Stomach (tissue), 9 donors: ENCODE measurements around the gene CDH23. TPM values are rescaled to one million over a fixed set of nuclear protein-coding genes. Genes with fewer than 3 reads are reported as not detected.

Source experiments
- DNase-seq, 2 donors: peaks; one replicate each; pipeline versions ENCODE4 v3.0.0 to v3.0.0-alpha.2; 2013 to 2019
- H3K27ac ChIP-seq, 5 donors: fragments of 200-600 bp in 4 of 5; sonication (generic) in 4 of 5; one replicate each; pipeline ENCODE4 v1.5.1; 2013 to 2019; ENCODE audit warnings: mild to moderate bottlenecking in 1 of 5, moderate library complexity in 1 of 5
- H3K27me3 ChIP-seq, 3 donors: fragments of 200-600 bp; sonication (generic); one replicate each; pipeline ENCODE4 v1.5.1; 2017 to 2019; ENCODE audit warnings: mixed run types in 1 of 3
- H3K36me3 ChIP-seq, 4 donors: fragments of 200-600 bp; sonication (generic); 1 replicate in 3 of 4; 2 replicates in 1 of 4; pipeline ENCODE4 v1.5.1; 2016 to 2019
- H3K4me1 ChIP-seq, 4 donors: fragments of 200-600 bp; sonication (generic); one replicate each; pipeline ENCODE4 v1.5.1; 2016 to 2019
- H3K4me3 ChIP-seq, 4 donors: fragments of 200-600 bp; sonication (generic) in 3 of 4; one replicate each; pipeline ENCODE4 v1.5.1; 2016 to 2019; ENCODE audit warnings: mild to moderate bottlenecking in 1 of 4
- H3K9me3 ChIP-seq, 4 donors: fragments of 200-600 bp; sonication (generic); one replicate each; pipeline ENCODE4 v1.5.1; 2016 to 2019
- EP300 ChIP-seq: sonication (generic); formaldehyde crosslinking; IDR thresholded peaks from one replicate; pipeline ENCODE4 v1.6.1; 2017; ENCODE audit warnings: antibody characterized with exemption
- POLR2A ChIP-seq, 4 donors: fragments of 450-650 bp; IDR thresholded peaks; one replicate each; pipeline ENCODE4 v1.6.1; 2016; ENCODE audit warnings: antibody characterized with exemption in 4 of 4, control low read depth in 2 of 4, mild to moderate bottlenecking in 1 of 4, moderate library complexity in 1 of 4
- POLR2AphosphoS5 ChIP-seq, 3 donors: sonication (generic); formaldehyde crosslinking; IDR thresholded peaks; one replicate each; pipeline ENCODE4 v1.6.1; 2016; ENCODE audit warnings: antibody characterized with exemption in 3 of 3
- WGBS, 5 donors: extraction: QIAGEN DNeasy Blood & Tissue Kit in 3 of 5; methylation state at CpG; one replicate each; pipeline versions ENCODE4 v1.1.5 to v1.1.7; 2013 to 2018; 5-methylcytosine and 5-hydroxymethylcytosine counted together
- intact Hi-C: fragments of 100-400 bp; cut with DNase I; formaldehyde crosslinking; loops from one replicate; pipeline ENCODE4 v1.15.1; 2023; ENCODE audit warnings: low total_unique reads
- polyA plus RNA-seq, 3 donors: library from polyadenylated mRNA; stranded (reverse); fragments of 200-250 nt; gene quantifications; one replicate each; pipeline ENCODE4 v1.2.3, GENCODE V29; 2013
- total RNA-seq, 5 donors: library from RNA; depleted of rRNA; stranded (reverse); fragments of >200 nt; gene quantifications; one replicate each; pipeline versions ENCODE4 v1.1.0 to v1.2.3, GENCODE V29; 2014 to 2016
- TF ChIP-seq, protein P1 (sequence below), 7 experiments: fragments of 450-650 bp in 4 of 7; fragments of 200-600 bp in 3 of 7; sonication (generic) in 3 of 7; IDR thresholded peaks; one replicate each; pipeline ENCODE4 v1.5.1; 2016 to 2019; ENCODE audit warnings: antibody characterized with exemption in 7 of 7, control low read depth in 2 of 7, mild to moderate bottlenecking in 1 of 7
- donor health status: healthy with polysubstance abuse.
- donor health status: Bipolar disorder and iron deficiency.
- donor health status: healthy.

Gene CDH23
- total and polyA plus RNA-seq, 8 donors = 0.31 to 8.2 (median 2.2) TPM

- Histone ChIP-seq H3K4me1 (peaks cover 43 to 76% (median 49%) of the 10 kb centered on the region in 4 donors), H3K27ac (peak overlapping the region; percentile 33 to 85 (median 79))
- intact Hi-C loops = no loop called here
Measured at GRCh38 chr10:71745664-71746250, 349.0 kb downstream of the CDH23 start.

GRCh38 chr10:71746344-71747037, 349.8 kb downstream of the CDH23 start:
- peaks cover 42 to 74% (median 49%) of the 10 kb centered on the region in 4 donors for H3K4me1 ChIP-seq
- peak in 2 of 3 donors; percentile 50 to 72 for TF ChIP-seq POLR2AphosphoS5 (IDR thresholded peaks at IDR 0.05)
- no peak for TF ChIP-seq POLR2A (IDR thresholded peaks at IDR 0.05)
- DNase-seq = peak; percentile 73 to 86
- no peaks in the 10 kb centered on the region for H3K27me3 ChIP-seq
- 39 to 54% (median 43%) methylated on average over 13 of the region's 13 CpGs for WGBS, 5 donors
- H3K9me3 ChIP-seq = peaks cover 0 to 12% (median 7%) of the 10 kb centered on the region in 4 donors
- H3K4me3 ChIP-seq = no peak overlapping the region
- H3K27ac ChIP-seq = peak overlapping the region; percentile 33 to 85 (median 79)
- H3K36me3 ChIP-seq = peaks cover 12 to 21% (median 19%) of the 10 kb centered on the region in 4 donors
- intact Hi-C loops = no loop called here

More at GRCh38 chr10:71745664-71746250, 349.0 kb downstream of the CDH23 start:
- H3K4me3 ChIP-seq = no peak overlapping the region
- peaks cover 0 to 12% (median 7%) of the 10 kb centered on the region in 4 donors for H3K9me3 ChIP-seq
- peaks cover 8 to 14% (median 11%) of the 10 kb centered on the region in 4 donors for H3K36me3 ChIP-seq
- no peak for DNase-seq
- H3K27me3 ChIP-seq = no peaks in the 10 kb centered on the region
- WGBS, 5 donors = 85 to 100% (median 95%) methylated on average over 1 to 2 of the region's 2 CpGs
- no peak for TF ChIP-seq EP300
- TF ChIP-seq POLR2A (IDR thresholded peaks at IDR 0.05) = no peak
- TF ChIP-seq, protein P1, sequence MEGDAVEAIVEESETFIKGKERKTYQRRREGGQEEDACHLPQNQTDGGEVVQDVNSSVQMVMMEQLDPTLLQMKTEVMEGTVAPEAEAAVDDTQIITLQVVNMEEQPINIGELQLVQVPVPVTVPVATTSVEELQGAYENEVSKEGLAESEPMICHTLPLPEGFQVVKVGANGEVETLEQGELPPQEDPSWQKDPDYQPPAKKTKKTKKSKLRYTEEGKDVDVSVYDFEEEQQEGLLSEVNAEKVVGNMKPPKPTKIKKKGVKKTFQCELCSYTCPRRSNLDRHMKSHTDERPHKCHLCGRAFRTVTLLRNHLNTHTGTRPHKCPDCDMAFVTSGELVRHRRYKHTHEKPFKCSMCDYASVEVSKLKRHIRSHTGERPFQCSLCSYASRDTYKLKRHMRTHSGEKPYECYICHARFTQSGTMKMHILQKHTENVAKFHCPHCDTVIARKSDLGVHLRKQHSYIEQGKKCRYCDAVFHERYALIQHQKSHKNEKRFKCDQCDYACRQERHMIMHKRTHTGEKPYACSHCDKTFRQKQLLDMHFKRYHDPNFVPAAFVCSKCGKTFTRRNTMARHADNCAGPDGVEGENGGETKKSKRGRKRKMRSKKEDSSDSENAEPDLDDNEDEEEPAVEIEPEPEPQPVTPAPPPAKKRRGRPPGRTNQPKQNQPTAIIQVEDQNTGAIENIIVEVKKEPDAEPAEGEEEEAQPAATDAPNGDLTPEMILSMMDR (IDR thresholded peaks at IDR 0.05) = no peak
- no peak for TF ChIP-seq POLR2AphosphoS5 (IDR thresholded peaks at IDR 0.05)

GRCh38 chr10:71747039-71747531, 350.4 kb downstream of the CDH23 start:
- TF ChIP-seq POLR2AphosphoS5 (IDR thresholded peaks at IDR 0.05) (no peak), POLR2A (IDR thresholded peaks at IDR 0.05) (no peak), EP300 (no peak)
- TF ChIP-seq, protein P1 (IDR thresholded peaks at IDR 0.05) = no peak
- Histone ChIP-seq H3K36me3 (peaks cover 17 to 27% (median 25%) of the 10 kb centered on the region in 4 donors), H3K4me3 (no peak overlapping the region), H3K27ac (peak overlapping the region; percentile 33 to 85 (median 79)), H3K9me3 (peaks cover 0 to 11% (median 7%) of the 10 kb centered on the region in 4 donors), H3K27me3 (no peaks in the 10 kb centered on the region), H3K4me1 (peaks cover 42 to 76% (median 49%) of the 10 kb centered on the region in 4 donors)
- intact Hi-C loops = no loop called here
- 27 to 49% (median 40%) methylated on average over 2 of the region's 2 CpGs; no CpG with 5 or more reads in 1 of the 5 donors for WGBS, 5 donors
- DNase-seq = no peak

- Histone ChIP-seq H3K27ac (peak overlapping the region; percentile 65 to 85 (median 79)), H3K4me1 (peaks cover 42 to 79% (median 54%) of the 10 kb centered on the region in 4 donors), H3K36me3 (peaks cover 20 to 35% (median 32%) of the 10 kb centered on the region in 4 donors), H3K9me3 (peaks cover 0 to 4% (median 3%) of the 10 kb centered on the region in 4 donors), H3K4me3 (no peak overlapping the region), H3K27me3 (no peaks in the 10 kb centered on the region)
- intact Hi-C loops = no loop called here
- DNase-seq = peak in 1 of 2 donors; percentile 56
- no peak for TF ChIP-seq POLR2A (IDR thresholded peaks at IDR 0.05)
- TF ChIP-seq EP300 = no peak
- TF ChIP-seq, protein P1 (IDR thresholded peaks at IDR 0.05) = no peak
- TF ChIP-seq POLR2AphosphoS5 (IDR thresholded peaks at IDR 0.05) = no peak
- WGBS, 5 donors = 68 to 75% (median 72%) methylated on average over 5 to 14 of the region's 14 CpGs
Measured at GRCh38 chr10:71747551-71748523, 351.1 kb downstream of the CDH23 start.
